NOMO-1 treated with dmso at 0.1 percent for 144 hours (cell line): Measurements from ENCODE around the gene GADL1.

Source experiments
- DNase-seq: peaks from one replicate; lab custom pipeline; 2025; ENCODE audit not compliant: unreplicated experiment; lab: John Stamatoyannopoulos, UW

GADL1 gene

DNA sequence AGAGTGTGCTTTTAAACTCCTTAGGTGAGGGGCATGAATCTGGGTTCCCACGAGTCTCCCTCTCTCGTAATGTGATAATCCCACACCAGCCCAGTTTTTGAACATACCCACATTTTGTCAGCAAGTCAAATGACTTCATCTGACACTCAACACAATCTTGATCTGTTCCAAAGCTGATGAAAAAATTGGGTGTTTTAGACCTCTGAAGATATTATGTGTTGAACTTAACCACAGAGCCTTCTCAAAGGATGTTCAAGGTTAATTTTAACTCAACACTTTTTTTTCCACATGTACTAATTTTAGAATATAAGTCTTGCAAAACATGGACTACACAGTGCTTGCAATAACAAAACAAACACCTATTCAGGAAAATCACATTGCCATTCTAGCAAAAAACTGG is 164.9 kb downstream of the GADL1 start:
- no peak for DNase-seq

DNA sequence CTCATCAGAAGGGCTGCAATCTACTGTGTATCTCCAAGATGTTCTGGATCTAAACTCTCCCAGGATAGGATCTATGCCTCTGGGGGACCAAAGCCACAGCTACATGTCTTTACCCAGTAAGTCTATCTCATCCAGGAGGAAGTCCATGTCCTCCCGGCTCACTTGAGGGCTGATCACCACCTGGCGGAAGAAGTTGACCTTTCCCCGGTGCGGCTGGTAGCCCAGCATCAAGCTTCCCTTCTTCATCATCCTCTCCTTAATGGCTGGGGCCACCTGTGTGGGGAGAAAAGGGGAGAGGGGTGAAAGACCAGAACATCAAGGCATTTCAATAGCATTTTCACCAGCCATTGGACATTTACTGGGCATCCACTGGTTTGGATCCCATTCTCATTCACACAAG is 166.3 kb downstream of the GADL1 start:
- DNase-seq = no peak

DNA sequence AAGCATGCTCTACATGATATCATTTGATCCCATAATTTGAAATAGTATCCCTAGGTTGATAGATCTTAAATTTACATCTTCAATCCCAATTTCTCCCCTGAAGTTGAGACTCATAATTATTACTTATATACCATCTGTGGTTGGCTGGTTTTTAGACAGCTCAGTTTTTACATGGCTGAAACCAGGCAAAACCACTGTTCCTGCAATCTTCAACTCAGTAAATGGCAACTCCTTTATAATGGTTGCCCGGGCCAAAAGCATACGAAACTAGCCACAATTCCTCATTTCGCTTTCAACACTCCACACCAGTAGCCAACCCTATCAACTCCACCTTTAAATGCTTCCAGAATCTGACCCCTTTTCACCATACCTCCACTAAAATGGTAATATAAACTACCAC is 169.6 kb downstream of the GADL1 start:
- no peak for DNase-seq

DNA sequence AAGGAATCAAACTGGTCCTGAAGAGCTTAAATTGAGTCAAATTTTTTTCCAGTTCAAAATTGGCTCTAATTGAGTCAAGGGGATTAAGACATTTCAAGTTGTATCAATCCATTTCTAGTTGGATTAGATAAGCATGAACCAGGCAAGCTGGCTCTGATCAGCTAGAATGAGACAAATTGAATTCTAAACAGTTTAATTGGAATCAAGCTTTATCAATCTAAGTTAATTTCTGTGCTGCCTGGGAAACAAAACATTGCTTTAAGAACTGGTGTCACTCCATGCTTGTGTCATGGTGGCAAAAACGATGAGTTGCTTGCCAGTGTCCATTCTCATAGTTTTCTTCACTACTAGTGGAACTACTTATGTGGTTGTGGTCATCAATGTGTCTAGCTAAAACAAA is 171.2 kb downstream of the GADL1 start:
- no peak for DNase-seq

DNA sequence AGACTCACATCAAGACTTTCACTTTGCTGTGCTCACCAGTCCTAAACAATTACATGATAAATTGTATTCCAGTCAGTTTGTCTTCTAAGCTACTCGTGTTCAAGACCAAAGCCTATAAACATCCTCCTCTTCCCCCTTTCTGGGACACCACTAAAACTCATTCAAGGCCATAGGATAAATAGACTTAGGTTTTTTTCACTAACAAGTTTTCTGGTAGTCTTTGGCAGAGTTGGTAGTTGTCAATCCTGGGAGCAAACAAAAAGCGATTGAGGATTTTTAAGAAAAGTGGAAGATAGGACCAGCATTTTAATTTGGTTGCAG is 173.2 kb downstream of the GADL1 start:
- no peak for DNase-seq

DNA sequence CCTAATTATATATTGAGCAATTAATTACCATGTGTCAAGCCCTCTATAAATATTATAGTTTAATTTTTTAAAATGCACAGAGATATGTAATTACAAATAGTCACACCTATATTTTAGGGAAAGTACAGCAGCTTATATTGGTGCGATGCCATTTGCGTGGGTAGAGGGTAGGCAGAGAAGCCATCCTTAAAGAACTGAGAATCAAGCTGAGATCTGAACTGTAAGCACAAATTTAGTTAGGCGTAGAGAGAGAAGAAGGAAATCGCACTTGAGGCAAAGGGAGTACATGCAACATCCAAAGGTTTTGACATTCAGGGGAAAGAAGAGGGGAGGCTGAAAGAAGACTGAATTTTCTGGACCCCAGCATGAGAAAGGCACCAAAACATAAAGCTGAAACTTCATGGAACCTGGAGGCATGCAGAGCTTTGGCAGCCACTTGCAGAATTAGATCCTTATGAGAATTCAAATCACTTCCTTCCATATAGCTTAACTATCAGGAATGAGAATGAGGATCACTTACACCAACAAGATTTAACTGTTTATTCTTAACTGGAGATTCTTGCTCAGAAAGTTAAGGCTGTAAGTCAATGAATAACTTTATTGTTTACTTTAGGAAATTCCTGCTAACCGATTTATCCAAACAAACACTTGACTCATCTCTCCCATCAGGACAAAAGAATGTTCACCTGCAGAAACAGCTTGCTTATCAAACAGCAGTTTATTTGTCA is 173.7 kb downstream of the GADL1 start:
- DNase-seq = no peak

DNA sequence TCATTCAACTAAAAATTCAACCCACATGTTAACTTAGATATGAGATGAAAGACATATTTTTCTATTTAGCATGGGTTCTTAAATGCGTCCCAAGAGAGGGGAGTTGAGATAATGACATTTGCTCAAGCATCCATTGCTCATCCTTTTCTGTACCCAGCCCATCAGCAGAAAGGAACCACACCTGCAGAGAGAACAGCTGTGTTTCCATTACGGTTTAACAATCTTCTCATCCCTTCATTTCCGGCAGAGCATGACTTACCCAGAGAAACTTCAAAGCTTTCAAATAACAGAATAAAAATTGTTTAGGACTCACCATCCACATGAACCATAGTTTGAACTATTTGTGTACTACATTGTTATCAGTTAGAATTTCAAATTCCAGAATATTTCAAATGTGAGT is 174.9 kb downstream of the GADL1 start:
- no peak for DNase-seq

DNA sequence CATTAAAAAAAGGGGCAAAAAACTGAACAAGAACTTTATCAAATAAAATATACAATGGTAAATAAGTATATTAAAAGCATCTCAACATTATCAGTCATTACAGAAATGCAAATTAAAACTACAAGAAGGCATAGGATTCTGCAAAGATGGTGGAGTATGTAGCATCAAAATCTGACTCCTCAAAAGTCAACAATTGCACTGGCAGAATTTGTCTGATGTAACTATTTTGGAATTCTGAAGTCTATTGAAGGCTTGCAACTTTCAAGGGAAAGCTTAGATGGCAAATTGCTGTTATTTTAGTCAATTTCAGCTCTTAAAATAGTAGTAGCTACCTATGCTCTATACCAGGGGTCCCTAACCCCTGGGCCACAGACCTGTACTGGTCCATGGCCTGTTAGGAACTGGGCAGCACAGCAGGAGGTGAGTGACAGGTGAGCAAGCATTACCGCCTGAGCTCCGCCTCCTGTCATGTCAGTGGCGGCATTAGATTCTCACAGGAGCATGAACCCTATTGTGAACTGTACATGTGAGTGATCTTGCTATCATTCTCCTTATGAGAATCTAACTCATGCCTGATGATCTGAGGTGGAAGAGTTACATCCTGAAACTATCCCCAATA is 180.5 kb downstream of the GADL1 start:
- no peak for DNase-seq

DNA sequence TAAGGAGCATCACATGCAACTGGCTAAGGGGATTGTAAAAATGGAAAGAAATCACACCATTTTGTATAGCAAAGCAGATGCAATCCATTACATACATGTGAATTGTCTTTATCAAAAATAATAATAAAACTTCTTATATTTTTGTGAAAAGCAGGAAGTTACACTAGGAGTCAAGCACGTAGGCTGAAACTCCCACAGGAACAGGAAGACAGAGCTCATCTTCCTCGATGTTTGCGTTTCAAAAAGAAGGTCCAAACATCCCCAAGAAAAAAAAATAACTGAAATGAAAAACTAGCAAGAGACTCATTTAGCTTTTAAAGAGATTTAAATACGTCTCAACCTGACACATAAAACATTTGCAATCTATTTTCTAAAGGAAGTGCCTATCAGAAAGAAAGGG is 181.5 kb downstream of the GADL1 start:
- no peak for DNase-seq

DNA sequence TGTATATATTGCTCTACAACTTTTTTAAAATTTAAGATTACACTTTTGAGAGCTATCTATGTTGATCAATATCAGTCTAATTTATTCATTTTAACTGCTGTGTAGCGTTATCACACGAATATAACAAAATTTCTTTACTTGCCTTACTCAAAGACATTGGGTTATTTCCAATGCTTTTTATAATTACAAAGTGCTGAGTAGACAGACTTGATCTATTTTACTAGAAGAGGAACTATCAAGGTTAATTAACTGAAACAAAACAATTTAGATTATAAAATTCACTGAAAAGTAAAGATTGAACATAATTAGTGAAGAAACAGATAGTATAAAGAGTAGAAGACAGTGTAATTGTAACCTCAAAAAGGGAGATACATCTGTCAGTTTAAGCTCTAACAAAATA is 182.6 kb downstream of the GADL1 start:
- no peak for DNase-seq

DNA sequence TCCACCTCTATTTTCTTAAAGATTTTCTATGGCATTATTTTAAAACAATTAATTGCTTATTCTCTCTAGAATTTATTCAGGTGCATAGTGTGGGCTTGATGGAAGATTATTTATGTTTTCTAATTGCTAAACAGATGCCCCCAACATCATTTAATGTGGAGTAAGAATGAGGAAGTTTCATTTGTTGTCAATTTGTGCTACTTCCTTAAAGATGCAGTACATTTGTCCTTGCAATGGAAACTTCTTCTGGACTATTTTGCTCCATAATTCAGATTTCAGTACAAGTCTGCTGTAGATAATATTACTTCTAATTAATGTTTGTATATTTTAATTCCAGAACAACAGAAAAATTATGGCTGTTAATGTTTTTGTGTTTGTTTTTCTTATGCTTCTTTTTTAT is 183.3 kb downstream of the GADL1 start:
- DNase-seq = no peak

DNA sequence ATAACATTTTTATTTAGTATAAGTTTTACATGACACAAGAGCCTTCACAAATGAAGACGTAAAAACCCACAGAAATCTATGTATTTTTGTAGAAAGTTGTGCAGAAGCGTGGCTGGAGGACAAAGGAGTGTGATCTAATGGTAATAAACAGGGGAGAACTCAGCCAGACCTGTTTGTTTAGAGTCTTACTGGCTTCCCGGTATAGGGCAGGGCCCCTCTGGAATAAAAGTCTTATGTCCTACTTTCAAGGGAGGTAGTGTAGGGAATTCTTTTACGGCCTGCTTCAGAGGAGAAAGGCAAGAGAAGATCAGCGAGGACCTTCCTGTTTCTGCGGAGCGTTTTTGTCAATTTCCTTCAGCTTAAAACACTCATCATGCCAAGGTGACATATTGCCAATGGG is 184.4 kb downstream of the GADL1 start:
- no peak for DNase-seq

DNA sequence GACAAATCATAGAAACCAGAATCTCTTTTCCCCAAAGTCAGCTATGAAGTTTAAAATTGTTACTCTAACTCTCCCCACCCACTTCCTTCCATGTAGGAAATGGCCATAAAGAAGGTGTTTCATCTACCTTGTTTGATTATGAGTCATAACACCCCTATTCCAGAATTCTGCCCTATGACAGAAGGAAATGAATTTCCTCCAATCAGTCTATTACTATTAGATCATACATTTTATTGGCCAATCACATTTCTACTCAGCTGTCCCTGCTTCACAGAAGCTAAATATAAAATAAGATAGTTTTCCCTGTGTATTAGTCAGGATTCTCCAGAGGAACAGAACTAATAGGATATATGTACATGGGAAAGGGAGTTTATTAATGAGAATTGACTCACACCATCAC is 186.0 kb downstream of the GADL1 start:
- no peak for DNase-seq

DNA sequence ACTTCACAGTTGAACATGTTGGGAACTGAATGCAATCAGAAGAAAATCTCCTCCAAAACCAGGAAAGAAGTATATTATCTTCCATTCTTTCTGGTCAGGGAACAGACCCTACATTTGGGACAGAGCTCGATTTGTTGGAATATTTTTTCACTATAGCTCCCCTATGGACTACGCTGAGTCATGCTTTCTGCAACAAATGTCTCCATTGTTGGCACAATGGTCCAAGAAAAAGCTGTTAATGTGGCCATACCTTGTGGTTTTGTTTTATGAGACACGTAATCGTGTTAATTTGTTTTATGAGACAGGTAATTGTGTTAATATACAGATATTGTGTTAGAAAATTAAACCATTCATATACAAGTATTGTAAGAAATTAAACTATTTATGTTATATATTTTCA is 186.6 kb downstream of the GADL1 start:
- no peak for DNase-seq

DNA sequence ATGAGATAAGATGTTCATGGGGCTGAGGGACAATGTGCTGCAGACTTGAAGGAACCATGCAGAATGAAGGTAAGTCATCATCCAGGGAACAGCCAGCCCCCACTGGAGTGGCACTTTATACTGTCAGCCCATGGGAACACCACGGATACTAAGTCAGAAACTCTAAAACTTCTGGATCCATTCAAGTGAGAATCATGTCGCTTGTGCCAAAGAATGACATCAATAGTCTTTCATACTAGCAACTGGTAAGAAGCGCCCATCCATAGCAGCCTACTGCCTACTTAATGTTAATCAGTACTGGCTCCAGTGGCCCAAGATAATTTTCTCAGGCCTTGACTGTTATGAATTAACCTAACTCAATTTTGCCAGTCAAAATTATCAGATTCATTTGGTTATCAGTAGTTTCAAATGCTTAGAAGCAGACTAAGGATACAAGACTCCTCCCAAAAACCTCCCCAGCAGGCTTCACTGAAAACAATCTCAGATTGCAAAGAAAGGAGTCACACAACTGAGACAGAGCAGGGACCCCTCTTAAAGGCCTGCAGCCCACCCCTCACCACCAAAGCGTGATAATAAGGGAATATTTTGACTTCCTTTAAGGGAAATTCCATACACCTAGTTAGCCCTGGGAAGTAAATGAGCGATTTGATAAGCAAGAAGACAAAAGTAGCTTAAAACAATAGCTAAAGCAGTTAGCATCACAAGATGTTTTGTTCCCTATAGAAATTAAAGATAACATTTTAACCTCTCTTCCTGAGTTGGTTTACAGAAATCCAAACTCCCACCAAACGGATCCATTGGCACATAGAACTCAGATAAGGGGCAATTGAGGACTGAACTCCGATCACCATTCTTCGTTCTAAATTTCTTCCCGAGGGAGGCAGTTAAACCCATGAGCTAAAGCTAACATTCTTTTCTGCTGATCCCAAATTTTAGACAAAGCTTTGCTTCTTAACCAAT is 189.2 kb downstream of the GADL1 start:
- DNase-seq = no peak

DNA sequence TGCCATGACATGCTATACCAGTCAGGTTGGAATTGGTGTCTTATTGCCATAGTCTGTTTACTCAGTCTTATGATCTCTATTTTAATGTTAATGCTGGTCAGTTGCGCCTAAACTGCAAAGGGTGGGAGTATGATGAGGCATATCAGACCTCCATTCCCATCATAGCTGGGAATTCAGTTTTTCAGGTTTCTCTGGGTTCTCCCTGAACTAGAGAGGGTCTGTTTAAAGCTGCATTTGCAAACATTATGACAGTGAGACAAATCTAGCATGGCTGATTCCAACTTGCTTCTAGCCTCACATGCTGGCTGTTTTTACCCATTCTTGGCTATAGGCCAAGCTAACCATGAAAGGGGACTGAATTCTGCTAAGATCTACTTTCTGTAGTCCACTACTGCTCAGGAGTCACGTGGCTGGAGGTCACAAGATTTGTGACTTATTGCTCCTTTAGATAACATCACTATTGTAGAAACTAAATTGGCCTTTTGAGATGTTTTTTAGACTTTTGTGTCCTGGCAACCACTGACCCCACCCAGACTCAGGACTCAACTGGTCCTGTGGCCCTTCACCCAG is 191.5 kb downstream of the GADL1 start:
- DNase-seq = no peak

DNA sequence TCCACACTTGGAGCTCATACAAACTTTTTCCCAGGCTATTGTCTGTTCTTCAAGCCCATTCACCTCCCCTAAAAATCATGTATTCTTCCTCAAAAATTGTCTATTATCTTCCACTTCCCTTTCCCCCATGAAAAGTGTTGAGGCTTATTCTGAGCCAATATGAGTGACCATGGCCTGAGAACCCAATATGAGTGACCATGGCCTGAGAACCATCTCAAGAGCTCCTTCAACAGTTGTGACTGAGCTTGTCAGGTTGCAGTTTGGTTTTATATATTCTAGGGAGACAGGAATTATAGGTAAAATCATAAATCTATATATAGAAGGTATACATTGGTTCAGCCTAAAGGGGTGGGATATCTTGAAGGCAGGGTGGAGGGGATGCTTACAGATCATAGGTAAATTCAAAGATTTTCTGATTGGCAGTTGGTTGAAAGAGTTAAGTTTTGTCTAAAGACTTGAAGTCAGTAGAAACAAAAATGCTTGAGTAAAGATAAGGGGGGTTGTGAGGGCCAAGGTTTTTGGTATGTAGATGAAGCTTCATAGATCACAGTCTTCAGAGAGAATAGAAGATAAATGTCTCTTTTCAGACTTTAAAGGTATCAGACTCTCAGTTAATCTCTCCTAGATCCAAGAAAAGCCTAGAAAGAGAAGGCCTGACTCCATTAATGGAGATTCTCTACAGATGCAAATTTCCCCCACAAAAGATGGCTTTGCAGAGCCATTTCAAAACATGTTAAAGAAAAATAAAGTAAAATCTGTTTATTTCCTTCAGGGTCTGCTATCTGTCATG is 192.2 kb downstream of the GADL1 start:
- DNase-seq = no peak

DNA sequence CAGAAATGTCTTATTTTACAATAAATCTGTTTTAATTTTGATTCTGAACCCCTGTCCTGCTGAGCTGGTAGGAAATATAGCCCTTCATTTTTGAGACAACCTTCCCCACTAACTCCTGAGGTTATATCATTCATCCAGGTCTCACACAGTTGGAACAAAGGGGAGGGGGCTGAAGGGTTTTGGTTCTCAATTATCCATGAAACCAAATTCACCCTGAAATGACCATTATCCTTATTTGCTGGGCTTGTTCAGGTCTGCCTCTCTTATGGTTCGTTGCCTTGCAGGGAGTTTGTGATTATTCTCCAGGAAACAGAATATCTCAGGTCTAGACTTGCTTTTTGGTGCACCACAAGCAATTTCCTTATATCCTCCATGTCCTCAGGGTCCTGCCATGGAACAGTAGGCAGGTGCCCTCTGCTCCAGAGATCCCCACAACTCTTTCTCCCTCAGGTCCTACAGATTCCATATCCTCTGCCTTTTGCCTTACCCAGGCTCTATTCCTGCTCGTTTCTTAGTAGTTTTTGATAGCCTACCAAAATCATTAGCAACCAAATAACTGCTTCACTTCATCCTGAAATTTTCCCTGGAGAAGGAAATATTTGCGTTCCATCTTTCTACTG is 193.6 kb downstream of the GADL1 start:
- no peak for DNase-seq

DNA sequence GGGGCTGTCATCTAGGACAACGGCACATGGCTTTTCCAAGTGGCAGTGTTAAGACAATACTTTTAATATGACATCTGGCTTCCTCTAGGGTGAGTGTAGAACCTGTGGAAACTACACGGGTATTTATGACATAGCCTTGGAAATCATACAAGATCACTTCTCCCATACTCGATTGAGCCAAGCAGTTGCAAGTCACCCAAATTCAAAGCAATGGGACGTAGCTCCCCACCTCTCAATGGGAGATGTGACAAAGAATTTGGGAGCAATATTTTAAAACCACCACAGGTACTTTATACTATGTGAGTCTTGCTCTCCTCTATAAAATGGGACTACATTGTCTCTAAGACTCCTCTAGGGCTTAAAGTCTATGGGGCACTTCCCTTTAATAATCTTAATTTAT is 194.5 kb downstream of the GADL1 start:
- no peak for DNase-seq

DNA sequence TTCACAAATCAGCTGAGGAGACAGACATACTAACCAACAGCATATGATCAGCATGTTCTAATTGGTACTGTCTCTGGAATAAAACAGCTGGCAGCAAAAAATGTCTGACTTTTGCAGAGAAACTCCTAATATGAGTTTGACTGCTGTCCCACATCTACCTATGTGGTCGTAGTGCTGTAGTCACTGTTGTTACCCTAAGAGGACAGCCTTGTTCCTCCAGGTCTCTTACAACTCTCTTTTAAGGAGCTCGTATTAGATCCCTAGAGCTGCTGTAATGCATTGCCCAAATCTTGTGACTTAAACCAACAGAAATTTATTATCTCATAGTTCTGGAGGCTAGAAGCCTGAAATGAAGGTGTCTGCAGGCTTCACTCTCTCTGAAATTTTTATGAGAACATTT is 195.9 kb downstream of the GADL1 start:
- DNase-seq = no peak

DNA sequence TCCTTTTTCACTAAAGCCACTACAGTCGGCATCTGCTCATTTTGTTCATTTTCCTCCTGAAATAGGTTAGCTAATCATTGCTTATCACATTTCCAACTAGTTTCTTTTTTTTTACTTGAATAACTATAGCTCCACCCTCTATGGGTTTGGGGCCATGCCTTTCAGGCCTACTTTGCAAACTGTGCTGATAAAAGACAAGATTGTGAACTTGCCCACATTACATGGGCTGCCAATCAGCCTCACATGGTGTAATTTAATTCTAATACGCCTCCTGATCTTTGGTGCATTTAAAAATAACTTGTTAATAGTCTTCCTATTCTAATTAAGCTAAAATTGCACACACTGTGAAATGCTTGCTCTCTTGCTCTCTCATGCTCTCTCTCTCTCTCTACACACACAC is 197.6 kb downstream of the GADL1 start:
- no peak for DNase-seq
